ENCODE measurements around the gene TUBB1. TPM values are rescaled to one million over a fixed set of nuclear protein-coding genes. Genes with fewer than 3 reads are reported as not detected.
A peak's percentile ranks its signal among the peaks of the same experiment; 100 is the strongest.

The TUBB1 gene
- total and polyA plus RNA-seq, 2 of the 13 experiments (the other 11 are each of a cell fraction or from before 2014, with no cell fraction given), result 0.11 to 57.6 TPM

DNA sequence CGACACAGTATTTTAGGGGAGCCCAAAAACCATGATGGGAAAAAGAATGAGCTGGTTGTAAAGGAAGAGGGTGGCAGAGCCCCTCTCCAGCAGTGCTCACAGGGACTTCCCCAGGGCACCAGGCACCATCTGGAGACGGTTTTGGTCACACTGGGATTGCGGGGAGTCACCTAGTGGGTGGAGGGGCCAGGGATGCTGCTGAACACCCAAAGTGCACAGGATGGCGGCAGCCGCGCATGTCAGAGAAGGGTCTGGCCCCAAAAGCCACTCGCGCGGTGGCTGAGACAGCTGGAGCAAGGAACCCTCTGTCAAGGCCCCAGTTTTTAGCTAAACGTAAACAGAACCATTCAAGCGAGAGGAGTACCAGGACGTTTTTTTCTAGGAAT is 23.0 kb upstream of the TUBB1 start (continued):
- TF ChIP-seq, protein P1, sequence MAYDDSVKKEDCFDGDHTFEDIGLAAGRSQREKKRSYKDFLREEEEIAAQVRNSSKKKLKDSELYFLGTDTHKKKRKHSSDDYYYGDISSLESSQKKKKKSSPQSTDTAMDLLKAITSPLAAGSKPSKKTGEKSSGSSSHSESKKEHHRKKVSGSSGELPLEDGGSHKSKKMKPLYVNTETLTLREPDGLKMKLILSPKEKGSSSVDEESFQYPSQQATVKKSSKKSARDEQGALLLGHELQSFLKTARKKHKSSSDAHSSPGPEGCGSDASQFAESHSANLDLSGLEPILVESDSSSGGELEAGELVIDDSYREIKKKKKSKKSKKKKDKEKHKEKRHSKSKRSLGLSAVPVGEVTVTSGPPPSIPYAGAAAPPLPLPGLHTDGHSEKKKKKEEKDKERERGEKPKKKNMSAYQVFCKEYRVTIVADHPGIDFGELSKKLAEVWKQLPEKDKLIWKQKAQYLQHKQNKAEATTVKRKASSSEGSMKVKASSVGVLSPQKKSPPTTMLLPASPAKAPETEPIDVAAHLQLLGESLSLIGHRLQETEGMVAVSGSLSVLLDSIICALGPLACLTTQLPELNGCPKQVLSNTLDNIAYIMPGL (CRISPR knock-in tag; IDR thresholded peaks at IDR 0.05; ENCODE audit: borderline replicate concordance in 1 of 2, low read depth in 1 of 2), result 0 out of 4 replicates have a peak, but pooled peaks of 1 of the 2 experiments have one; percentile 15
- TF ChIP-seq, protein P2, sequence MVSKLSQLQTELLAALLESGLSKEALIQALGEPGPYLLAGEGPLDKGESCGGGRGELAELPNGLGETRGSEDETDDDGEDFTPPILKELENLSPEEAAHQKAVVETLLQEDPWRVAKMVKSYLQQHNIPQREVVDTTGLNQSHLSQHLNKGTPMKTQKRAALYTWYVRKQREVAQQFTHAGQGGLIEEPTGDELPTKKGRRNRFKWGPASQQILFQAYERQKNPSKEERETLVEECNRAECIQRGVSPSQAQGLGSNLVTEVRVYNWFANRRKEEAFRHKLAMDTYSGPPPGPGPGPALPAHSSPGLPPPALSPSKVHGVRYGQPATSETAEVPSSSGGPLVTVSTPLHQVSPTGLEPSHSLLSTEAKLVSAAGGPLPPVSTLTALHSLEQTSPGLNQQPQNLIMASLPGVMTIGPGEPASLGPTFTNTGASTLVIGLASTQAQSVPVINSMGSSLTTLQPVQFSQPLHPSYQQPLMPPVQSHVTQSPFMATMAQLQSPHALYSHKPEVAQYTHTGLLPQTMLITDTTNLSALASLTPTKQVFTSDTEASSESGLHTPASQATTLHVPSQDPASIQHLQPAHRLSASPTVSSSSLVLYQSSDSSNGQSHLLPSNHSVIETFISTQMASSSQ (IDR thresholded peaks at IDR 0.05; ENCODE audit: low read depth), result no peak
- TF ChIP-seq, protein P2 (CRISPR knock-in tag; IDR thresholded peaks at IDR 0.05; ENCODE audit: borderline replicate concordance), result no peak
- TF ChIP-seq ZNF382 (CRISPR knock-in tag; IDR thresholded peaks at IDR 0.05; ENCODE audit: borderline replicate concordance) (no peak), CAMTA2 (CRISPR knock-in tag; IDR thresholded peaks at IDR 0.05; ENCODE audit: borderline replicate concordance) (no peak), DR1 (CRISPR knock-in tag; IDR thresholded peaks at IDR 0.05) (no peak), ZNF75D (CRISPR knock-in tag; IDR thresholded peaks at IDR 0.05; ENCODE audit: borderline replicate concordance) (no peak), POLR2A (IDR thresholded peaks at IDR 0.05; ENCODE audit: insufficient read depth in 1 of 2, low read depth in 2 of 2, low read length in 2 of 2) (peak in 1 of 2 experiments; percentile 42; a peak in 1 of 4 replicates), U2AF2 (IDR thresholded peaks at IDR 0.05; ENCODE audit: low read depth, low read length) (no peak)
- TF ChIP-seq, protein P3, sequence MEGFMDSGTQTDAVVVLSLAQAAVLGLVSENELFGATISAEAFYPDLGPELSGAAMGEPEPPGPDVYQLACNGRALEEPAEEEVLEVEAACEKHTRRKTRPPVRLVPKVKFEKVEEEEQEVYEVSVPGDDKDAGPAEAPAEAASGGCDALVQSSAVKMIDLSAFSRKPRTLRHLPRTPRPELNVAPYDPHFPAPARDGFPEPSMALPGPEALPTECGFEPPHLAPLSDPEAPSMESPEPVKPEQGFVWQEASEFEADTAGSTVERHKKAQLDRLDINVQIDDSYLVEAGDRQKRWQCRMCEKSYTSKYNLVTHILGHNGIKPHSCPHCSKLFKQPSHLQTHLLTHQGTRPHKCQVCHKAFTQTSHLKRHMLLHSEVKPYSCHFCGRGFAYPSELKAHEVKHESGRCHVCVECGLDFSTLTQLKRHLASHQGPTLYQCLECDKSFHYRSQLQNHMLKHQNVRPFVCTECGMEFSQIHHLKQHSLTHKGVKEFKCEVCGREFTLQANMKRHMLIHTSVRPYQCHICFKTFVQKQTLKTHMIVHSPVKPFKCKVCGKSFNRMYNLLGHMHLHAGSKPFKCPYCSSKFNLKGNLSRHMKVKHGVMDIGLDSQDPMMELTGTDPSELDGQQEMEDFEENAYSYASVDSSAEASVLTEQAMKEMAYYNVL (CRISPR knock-in tag; IDR thresholded peaks at IDR 0.05; ENCODE audit: borderline replicate concordance), result no peak
